ENCODE measurements around the gene PPP3CA. TPM values are rescaled to one million over a fixed set of nuclear protein-coding genes. Genes with fewer than 3 reads are reported as not detected.
"Not testable (repeated sequence)": the region's sequence is repeated elsewhere in the genome, so short reads cannot be mapped to it uniquely, and the experiment has no call there.

Gene PPP3CA
- total RNA-seq, 1 donor from 2014 or later = 22.9 TPM

DNA sequence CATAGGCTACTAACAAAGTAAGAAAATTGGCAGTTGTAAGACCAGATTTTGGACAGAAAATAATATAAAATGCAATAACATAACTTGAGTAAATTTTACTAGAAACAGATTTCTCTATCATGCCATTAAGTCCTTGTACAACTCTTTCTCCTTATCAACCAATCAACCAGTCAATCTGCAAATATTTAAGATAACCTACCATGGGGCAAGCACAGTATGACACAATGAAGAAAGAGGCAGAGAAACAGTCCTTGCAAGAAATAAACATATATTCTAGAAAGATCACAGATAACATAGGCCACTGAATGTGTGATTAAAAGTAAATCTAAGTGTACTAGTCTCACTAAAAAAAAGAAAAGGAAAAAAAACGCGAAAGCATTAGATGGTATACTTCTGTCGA is 194.8 kb downstream of the PPP3CA start:
- intact Hi-C loops (cut with micrococcal nuclease) = no loop called here

DNA sequence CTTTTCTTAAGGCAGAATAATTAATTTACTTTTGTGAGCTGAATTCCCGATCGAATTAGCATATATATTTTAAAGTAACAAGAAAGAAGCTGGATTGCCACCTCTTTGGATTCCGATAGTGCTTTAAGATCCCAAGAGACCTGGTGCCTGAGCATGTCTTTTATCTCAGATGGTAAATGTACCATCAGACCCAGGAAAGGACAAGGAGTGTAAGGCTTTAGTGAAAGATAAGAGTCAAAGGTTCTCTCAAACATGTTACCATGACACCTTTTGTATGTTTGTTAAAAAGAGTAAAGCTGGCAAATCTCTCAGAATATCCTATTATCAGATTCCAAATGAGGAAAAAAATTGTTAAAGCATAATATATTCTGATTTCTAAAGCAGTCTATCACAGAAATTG is 198.8 kb downstream of the PPP3CA start:
- intact Hi-C loops (cut with micrococcal nuclease) = no loop called here

DNA sequence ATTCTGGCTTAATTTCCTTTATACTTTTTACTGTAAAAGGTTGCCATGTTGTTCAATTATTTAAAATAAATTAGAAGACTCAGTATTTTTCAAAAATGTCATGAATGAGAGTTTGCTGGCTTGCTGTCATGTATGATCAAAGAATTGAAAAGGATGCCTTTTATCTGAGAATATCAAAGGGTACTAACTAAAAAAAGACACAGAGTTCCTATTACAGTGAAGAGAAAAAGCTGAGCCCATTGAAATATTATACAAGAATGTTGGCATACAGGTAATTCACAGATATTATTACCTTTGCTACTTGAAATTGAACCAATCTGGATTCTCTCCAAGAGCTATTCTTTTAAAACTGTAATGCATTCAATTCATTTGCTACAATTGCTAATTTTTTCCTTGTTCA is 200.0 kb downstream of the PPP3CA start:
- intact Hi-C loops (cut with micrococcal nuclease) = no loop called here

DNA sequence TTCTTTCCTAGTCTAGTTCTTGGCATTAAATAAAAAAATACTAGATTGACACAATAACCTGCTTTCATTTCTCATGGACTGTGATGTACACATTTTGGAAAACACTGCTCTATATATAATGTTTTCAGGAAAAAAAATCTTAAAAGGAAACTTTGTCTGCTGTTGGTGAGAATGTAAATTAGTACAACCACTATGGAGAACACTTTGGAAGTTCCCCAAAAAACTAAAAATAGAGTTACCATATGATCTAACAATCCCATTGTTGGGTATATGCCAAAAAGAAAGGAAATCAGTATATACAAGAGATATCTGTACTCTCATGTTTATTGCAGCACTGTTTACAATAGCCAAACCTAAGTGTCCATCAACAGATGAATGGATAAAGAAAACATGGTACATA is 202.3 kb downstream of the PPP3CA start:
- intact Hi-C loops (cut with micrococcal nuclease) = no loop called here

DNA sequence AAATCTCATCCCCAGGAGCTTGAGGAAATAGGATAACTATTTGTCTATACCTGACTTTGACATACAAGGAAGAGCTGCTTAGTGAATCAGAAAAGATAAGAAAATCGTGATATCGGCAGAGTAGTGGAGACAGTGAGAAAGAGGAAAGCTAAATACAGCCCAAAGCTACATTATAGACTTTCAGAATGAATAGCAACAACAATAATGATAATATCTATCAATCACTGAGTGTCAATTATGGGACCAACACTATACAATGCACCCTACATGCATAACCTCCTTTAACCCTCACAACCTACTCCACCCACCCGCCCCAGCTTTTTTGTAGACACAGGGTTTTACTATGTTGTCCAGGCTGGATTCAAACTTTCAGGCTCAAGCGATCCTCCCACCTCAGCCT is 205.1 kb downstream of the PPP3CA start:
- intact Hi-C loops (cut with micrococcal nuclease) = no loop called here

DNA sequence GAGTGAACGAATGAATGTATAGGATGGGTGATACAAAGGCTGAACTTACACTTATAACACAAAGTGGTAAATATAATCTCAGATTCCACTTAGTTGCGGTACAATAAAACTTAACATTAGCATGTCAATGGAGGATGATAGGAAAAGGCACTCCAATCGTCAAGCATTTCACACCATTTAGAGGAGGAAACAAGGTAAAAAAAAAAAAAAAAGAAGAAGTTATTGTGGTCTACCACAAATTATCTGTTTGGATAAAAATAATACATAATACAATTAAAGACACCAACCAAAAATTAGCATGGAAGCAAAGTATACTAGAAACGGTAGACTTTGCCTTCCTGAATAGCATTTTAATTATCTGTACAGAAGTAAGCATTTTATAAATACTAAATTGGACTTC is 205.5 kb downstream of the PPP3CA start:
- intact Hi-C loops (cut with micrococcal nuclease) = no loop called here

DNA sequence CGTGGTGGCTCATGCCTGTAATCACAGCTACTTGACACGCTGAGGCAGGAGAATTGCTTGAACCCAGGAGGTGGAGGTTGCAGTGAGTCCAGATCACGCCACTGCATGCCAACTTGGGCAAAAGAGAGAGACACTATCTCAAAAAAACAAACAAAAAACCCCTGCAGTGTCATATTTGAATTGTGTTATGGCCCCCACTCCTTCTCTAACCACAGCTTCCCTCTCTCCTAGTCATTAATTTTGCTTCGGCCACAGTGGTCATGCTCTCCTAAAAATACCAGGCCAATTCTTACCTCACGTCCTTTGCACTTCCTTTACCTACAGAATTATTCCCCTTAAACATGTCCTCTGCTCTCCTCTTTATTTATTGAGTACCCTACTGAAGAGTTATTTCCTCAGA is 206.1 kb downstream of the PPP3CA start:
- intact Hi-C loops (cut with micrococcal nuclease) = no loop called here

DNA sequence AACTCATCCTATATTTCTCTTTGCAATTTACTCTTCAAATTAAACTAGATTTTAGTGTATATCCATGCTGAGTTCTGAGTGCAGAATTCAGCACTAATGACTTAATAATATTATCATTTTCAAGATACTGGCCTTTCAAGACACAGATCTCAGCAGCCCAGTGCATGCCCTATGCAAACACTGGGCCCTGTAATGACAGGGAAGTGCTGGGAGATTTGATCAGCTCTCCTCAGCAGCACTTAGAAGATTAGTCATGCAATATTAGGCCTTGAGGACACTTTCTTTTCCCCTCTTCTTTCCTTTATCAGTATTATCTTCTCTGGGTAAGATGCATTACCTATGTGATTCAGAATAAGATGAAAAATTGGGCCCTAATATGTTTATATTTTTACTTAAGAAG is 207.1 kb downstream of the PPP3CA start:
- intact Hi-C loops (cut with micrococcal nuclease) = no loop called here

DNA sequence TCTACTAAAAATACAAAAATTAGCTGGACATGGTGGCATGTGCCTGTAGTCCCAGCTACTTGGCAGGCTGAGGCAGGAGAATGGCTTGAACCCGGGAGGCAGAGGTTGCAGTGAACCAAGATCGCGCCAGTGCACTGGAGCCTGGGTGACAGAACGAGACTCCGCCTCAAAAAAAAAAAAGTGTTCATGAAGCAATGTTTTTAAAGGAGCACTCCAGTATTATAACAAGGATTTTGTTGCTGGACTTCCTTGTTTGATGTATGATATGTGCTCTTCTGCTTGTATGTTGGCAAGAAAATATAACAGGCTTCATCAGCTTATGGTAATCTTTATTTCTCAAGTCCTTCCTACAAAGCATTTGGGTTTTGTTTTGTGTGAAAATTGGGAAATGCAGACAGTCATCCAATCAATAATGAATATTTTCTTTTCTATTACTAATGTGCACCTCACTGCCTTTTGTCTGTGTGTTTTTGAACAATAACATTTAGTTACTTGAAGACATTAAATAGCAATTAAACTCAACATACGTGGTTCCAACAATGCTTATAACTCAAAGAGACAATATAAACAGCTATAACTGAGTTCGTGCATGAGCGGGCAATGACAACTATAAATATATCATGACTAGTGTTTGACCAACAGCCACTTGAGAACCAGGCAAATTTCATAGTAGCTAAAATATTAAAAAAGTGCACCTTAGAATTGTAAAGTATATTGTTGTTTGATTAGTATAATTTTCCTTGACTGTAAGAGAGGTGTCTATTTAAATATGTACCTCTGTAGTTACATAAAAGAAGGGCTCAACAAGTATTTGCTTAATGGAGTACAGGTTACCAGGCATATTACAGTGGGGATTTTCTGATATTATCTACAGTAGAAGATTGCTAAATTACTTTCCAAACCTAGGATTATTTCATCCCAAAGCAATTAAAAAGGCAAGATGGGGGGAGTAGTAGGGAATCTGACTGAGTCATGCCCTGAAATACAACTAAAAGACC is 210.7 kb downstream of the PPP3CA start:
- intact Hi-C loops (cut with micrococcal nuclease) = no loop called here

DNA sequence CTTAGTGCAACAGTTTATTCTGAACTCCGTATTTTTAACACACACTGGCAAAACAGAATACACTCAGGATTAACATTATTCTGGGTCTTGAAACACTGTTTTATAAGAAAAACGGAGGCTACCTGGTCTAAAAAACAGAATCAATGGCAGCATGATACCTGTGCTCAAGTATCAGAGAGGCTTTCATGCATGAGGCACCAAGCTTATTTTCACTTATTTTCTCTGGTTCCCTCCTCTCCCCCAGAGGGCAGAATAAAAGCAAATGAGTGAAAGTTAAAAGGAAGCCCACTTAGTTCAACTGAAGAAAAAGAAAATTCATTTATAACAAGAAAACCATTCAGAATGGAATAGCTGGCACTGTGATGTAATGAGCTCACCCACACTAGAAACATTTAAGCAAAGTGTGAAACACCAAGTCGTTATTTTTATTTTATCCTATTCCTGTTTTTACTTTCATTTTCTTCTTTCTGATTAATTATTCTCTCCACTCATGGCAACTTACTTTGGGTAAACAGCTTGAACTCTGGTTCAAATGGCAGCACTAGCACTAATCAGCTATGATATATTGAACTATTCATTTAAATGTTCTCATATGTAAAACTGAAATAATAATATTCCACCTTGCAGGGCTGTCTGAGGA is 211.8 kb downstream of the PPP3CA start:
- intact Hi-C loops (cut with micrococcal nuclease) = no loop called here

DNA sequence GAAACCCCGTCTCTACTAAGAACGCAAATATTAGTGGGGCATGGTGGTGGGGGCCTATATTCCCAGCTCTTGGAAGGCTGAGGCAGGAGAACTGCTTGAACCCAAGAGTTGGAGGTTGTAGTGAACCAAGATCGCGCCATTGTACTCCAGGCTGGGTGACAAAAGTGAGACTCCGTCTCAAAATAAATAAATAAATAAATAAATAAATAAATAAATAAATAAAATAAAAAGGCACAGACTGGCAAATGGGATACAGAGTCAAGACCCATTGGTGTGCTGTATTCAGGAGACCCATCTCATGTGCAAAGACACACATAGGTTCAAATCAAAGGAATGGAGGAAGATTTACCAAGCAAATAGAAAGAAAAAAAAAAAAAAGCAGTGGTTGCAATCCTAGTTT is 216.3 kb downstream of the PPP3CA start:
- intact Hi-C loops (cut with micrococcal nuclease) = not testable (repeated sequence)

DNA sequence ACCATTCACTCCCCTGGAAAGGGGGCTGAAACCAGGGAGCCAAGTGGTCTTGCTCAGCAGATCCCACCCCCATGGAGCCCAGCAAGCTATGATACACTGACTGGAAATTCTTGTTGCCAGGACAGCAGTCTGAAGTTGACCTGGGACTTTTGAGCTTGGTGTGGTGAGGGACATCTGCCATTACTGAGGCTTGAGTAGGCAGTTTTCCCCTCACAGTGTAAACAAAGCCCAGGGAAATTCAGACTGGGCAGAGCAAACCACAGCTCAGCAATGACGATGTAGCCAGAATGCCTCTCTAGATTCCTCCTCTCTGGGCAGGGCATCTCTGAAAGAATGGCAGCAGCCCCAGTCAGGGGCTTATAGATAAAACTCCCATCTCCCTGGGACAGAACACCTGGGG is 218.4 kb downstream of the PPP3CA start:
- intact Hi-C loops (cut with micrococcal nuclease) = not testable (repeated sequence)

DNA sequence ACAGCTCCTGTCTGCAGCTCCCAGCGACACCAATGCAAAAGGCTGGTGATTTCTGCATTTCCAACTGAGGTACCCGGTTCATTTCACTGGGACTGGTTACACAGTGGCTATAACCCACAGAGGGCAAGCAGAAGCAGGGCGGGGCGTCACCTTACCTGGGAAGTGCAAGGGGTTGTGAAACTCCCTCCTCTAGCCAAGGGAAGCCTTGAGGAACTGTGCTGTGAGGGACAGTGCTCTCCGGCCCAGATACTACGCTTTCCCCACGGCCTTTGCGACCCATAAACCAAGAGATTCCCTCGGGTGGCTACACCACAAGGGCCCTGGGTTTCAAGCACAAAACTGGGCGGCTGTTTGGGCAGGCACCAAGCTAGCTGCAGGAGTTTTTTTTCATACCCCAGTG is 218.9 kb downstream of the PPP3CA start:
- intact Hi-C loops (cut with micrococcal nuclease) = no loop called here

DNA sequence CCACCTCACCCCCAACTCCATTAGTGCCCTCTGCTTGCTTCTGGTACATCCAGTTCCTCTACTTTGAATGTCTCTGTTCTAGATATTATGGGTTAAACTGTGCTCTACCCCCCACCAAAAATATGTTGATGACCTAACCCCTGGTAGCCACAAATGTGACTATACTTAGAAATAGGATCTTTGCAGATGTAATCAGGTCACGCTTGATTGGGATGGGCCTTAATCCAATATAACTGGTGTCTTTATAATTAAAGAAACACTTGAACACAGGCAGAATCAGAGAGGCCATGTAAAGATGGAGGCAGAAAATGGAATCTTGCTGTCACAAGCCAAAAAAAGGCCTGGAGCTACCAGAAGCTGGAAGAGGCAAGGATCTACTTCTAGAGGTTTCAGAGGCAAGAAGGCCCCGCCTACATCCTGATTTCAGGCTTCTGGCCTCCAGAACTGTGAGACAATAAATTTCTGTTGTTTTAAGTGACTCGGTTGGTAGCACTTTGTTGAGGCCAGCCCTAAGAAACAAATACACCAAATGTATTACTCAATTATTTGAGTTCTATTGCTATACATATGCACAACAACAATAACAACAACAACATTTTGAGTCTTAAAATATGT is 220.0 kb downstream of the PPP3CA start:
- intact Hi-C loops (cut with micrococcal nuclease) = no loop called here

DNA sequence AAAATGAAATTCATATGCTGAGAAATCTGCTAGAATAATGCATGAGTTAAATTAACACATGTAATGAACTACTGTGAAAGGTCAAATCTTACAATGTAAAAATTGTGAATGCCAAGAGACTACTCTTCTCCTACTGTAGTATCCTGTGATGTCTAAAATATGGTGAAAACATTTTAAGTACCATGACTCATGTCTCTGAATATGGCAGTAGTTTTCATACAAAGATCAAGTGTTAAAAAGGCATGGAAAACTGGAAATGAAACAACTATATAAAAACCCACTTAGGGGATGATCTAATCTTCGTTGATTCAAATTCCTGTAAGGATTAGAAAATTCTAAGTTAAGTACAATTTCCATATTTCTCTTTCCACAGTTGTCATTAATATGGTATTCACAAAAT is 221.3 kb downstream of the PPP3CA start:
- intact Hi-C loops (cut with micrococcal nuclease) = no loop called here

DNA sequence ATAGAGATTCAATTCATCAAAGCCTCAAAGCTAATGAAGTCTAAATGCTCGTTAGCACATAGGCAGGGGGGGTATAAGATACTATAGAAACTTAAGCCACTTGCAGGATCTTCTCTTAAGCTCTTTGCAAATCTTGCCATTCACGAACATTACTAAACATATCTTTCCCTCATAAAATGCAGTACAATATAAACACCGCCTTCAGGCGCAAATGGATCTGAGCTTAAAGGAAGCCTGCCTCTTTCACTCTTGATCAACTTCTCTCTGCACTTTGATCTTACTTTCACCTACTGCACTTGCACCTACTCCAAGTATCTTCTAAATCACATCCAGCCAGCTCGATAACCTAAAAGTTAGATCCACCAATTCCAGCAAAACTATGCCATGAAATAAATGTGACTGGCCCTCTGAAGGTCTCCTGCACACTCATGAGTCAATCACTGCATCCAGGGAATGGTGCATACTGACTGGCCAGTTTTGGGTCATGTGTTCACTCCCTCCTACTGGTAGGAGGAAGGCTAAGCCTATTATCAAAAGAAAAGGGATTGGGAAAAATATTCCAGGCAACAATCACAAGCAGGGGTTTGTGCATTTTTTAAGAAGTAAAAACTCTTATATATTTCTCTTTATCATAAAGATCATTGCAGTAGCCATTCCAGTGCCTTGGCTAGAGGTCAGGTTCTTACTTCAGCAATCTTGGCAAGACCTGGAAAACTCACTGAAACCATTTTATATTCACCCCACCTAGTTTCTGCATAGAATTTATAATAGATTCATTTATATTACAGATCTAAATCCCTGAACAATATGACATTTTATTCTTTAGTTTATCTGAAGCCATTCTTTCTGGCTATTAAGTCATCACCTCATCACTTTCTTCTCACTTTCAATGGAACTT is 222.0 kb downstream of the PPP3CA start:
- intact Hi-C loops (cut with micrococcal nuclease) = no loop called here

DNA sequence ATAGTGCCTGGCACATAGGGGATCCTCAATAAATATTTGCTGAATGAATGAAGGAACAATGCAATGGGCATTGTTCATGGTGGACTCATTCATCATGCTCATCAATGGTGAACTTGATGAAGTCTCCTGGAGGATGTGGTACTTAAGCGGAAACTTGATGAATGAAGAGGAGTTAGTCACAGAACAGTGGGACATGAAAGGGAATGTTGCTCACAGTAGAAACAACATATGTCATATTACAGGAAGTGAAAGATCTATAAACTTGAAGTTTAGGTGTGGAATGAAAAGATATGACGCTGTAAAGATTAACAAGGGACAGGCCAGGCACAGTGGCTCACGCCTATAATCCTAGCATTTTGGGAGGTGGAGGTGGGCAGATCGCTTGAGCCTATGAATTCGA is 224.1 kb downstream of the PPP3CA start:
- intact Hi-C loops (cut with micrococcal nuclease) = no loop called here

DNA sequence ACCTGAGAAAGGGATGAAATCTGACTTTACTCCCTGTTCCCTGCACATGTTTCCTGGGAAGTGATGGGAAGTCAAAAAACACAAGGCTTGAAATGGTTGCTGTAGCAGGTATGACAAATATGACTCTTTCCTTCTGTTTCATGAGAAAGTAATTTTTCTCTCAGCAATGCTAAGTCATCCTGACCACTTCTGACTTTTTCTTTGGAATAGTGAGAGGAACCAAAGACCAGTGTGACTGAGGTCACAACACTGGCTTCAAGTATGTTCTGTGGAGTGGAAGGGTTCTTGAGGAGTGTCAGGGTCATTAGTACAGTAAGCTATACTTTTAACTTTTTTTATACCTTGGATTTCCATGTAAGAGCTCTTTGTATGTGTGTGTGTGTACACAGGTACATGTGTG is 225.3 kb downstream of the PPP3CA start:
- intact Hi-C loops (cut with micrococcal nuclease) = no loop called here

DNA sequence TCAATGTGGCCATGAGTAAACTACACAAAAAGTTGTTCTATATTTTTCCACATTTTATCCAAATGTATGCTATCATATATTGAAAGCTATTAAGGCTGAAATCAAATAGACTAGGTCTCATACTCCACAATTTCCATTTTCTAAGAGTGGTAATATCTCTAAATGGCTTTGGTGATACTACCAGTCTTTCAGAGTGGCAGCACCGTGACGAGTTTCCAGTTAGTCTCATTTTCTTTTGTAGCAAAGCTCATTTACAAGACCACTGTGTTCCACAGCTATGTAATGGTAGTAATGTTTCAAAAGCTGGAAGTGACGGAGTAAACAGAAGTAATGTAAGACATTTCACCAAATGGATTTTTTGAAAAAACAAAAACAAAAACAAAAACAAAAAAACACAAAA is 228.2 kb downstream of the PPP3CA start:
- intact Hi-C loops (cut with micrococcal nuclease) = no loop called here

DNA sequence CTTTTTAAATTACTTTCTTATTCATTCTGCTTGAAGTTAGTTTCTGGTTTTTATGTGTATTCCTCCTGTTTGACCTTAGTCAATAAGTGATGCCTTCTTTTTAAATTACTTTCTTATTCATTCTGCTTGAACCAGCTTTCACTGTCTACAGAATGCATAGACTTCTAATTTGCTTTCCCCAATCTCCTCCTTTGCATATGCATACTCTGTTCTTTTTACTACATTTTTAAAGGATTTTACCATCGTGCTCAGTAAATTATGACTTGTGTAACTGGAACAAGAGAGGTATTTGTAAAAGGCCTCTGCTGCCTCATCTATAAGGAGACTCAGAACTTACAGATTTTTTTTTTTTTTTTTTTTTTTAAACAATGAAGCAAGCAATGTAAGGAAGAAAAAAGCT is 228.7 kb downstream of the PPP3CA start:
- intact Hi-C loops (cut with micrococcal nuclease) = no loop called here

DNA sequence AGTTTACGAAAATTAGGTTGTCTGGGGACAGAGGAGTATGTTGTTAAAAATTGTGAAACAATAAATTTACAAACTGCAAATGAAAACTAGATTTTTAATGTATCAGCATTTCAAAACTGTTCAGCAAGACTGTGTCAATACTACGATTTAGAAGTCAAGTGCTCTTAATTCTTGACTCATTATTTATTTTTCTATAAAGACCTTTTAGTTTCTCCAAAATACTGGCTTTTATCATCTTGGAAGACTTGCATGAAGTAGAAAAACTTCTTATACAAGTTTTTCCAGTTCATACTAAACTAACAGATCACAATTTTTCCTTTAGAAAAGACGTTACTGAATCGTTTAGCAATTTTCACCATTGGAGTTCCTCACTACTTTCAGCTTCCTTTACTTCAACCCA is 231.4 kb downstream of the PPP3CA start:
- intact Hi-C loops (cut with micrococcal nuclease) = no loop called here

Measured in T-helper 1 cell treated with Interleukin-12 subunit alpha and Interleukin-12 subunit beta and Interleukin-4 antibody, amounts not matched to agents 30 ng/mL and 1 ng/mL, for 36 hours (primary cell).